ENCODE measurements around the gene C19orf47. TPM values are rescaled to one million over a fixed set of nuclear protein-coding genes. Genes with fewer than 3 reads are reported as not detected.

Gene C19orf47
- total RNA-seq, 4 donors from 2014 or later = 178 to 287 (median 219) TPM

GRCh38 chr19:40286971-40287421, 61.2 kb downstream of the C19orf47 start:
- ATAC-seq = no peak
- no peak for DNase-seq
- H3K27ac ChIP-seq = peak overlapping the region in 2 of 4 donors; percentile 89 to 94
- no peaks in the 10 kb centered on the region for H3K36me3 ChIP-seq
- no peaks in the 10 kb centered on the region for H3K9me3 ChIP-seq
- H3K4me3 ChIP-seq = no peak overlapping the region
- TF ChIP-seq, protein P1, sequence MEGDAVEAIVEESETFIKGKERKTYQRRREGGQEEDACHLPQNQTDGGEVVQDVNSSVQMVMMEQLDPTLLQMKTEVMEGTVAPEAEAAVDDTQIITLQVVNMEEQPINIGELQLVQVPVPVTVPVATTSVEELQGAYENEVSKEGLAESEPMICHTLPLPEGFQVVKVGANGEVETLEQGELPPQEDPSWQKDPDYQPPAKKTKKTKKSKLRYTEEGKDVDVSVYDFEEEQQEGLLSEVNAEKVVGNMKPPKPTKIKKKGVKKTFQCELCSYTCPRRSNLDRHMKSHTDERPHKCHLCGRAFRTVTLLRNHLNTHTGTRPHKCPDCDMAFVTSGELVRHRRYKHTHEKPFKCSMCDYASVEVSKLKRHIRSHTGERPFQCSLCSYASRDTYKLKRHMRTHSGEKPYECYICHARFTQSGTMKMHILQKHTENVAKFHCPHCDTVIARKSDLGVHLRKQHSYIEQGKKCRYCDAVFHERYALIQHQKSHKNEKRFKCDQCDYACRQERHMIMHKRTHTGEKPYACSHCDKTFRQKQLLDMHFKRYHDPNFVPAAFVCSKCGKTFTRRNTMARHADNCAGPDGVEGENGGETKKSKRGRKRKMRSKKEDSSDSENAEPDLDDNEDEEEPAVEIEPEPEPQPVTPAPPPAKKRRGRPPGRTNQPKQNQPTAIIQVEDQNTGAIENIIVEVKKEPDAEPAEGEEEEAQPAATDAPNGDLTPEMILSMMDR (IDR thresholded peaks at IDR 0.05 in 4 of 5, conservative IDR thresholded peaks at IDR 0.05 in 1 of 5) = no peak
- TF ChIP-seq POLR2A (IDR thresholded peaks at IDR 0.05) = no peak
- no peaks in the 10 kb centered on the region for H3K27me3 ChIP-seq
- intact Hi-C loops (cut with DNase I; ENCODE audit: low total_unique reads) (loop anchor here (5.0 to 10.0 kb wide), 5 partner anchors 60 to 1912 kb away; partner anchors contain the start of genes ARHGEF1, C19orf47, LTBP4 and PLD3), in situ Hi-C loops (cut with MboI; ENCODE audit: low sequenced_read_pairs in 4 of 4) (no loop called here)
- H3K4me1 ChIP-seq = peaks cover 30 to 34% of the 10 kb centered on the region in 2 donors

GRCh38 chr19:40286235-40286970, 61.8 kb downstream of the C19orf47 start:
- intact Hi-C loops (cut with DNase I; ENCODE audit: low total_unique reads) = loop anchor here (5.0 to 10.0 kb wide), 5 partner anchors 61 to 1912 kb away; partner anchors contain the start of genes ARHGEF1, C19orf47, LTBP4 and PLD3
- peak overlapping the region; percentile 51 to 94 (median 62) for H3K4me3 ChIP-seq
- no peaks in the 10 kb centered on the region for H3K36me3 ChIP-seq
- TF ChIP-seq POLR2A (IDR thresholded peaks at IDR 0.05) = no peak
- TF ChIP-seq, protein P1 (IDR thresholded peaks at IDR 0.05 in 4 of 5, conservative IDR thresholded peaks at IDR 0.05 in 1 of 5) = no peak
- DNase-seq = no peak
- H3K27me3 ChIP-seq = no peaks in the 10 kb centered on the region
- no peak for ATAC-seq
- H3K27ac ChIP-seq = peak overlapping the region; percentile 89 to 99 (median 95)
- H3K9me3 ChIP-seq = no peaks in the 10 kb centered on the region
- in situ Hi-C loops (cut with MboI; ENCODE audit: low sequenced_read_pairs in 4 of 4) = no loop called here
- peaks cover 36 to 40% of the 10 kb centered on the region in 2 donors for H3K4me1 ChIP-seq

GRCh38 chr19:40285353-40286234, 62.6 kb downstream of the C19orf47 start:
- Histone ChIP-seq H3K4me1 (peaks cover 44 to 48% of the 10 kb centered on the region in 2 donors), H3K27me3 (no peaks in the 10 kb centered on the region), H3K36me3 (no peaks in the 10 kb centered on the region), H3K9me3 (no peaks in the 10 kb centered on the region), H3K4me3 (peak overlapping the region; percentile 69 to 94 (median 77)), H3K27ac (peak overlapping the region; percentile 89 to 99 (median 95))
- TF ChIP-seq, protein P1 (IDR thresholded peaks at IDR 0.05 in 4 of 5, conservative IDR thresholded peaks at IDR 0.05 in 1 of 5) = no peak
- peak in 1 of 2 donors; percentile 48 for TF ChIP-seq POLR2A (IDR thresholded peaks at IDR 0.05)
- ATAC-seq = peak; percentile 88 to 90
- intact Hi-C loops (cut with DNase I; ENCODE audit: low total_unique reads) (loop anchor here (5.0 to 10.0 kb wide), 5 partner anchors 62 to 1911 kb away; partner anchors contain the start of genes ARHGEF1, C19orf47, LTBP4 and PLD3), in situ Hi-C loops (cut with MboI; ENCODE audit: low sequenced_read_pairs in 4 of 4) (no loop called here)
- DNase-seq = peak; percentile 99 to 100

GRCh38 chr19:40284501-40285352, 63.5 kb downstream of the C19orf47 start, which contains the start of gene AKT2:
TSS of gene AKT2 (minus strand) at chr19:40285345. CDS start at chr19:40265267, 20,078 bp downstream.
- in situ Hi-C loops (cut with MboI; ENCODE audit: low sequenced_read_pairs in 4 of 4) = no loop called here
- DNase-seq = peak in 1 of 2 donors; percentile 39
- Histone ChIP-seq H3K9me3 (no peaks in the 10 kb centered on the region), H3K36me3 (no peaks in the 10 kb centered on the region), H3K4me1 (peaks cover 52 to 57% of the 10 kb centered on the region in 2 donors), H3K4me3 (peak within 1 kb of the TSS; percentile 69 to 94 (median 77)), H3K27ac (peak within 1 kb of the TSS; percentile 89 to 99 (median 95)), H3K27me3 (no peaks in the 10 kb centered on the region)
- ATAC-seq = peak; percentile 14 to 19
- intact Hi-C loops (cut with DNase I; ENCODE audit: low total_unique reads) = loop anchor here (5.0 to 10.0 kb wide), 6 partner anchors 63 to 1910 kb away; partner anchors contain the start of genes ARHGEF1, BLVRB, C19orf47 and LTBP4
- peak; percentile 58 to 61 for TF ChIP-seq POLR2A (IDR thresholded peaks at IDR 0.05)
- TF ChIP-seq, protein P1 (IDR thresholded peaks at IDR 0.05 in 4 of 5, conservative IDR thresholded peaks at IDR 0.05 in 1 of 5) = no peak
